ENCODE measurements around the gene NDUFS8. TPM values are rescaled to one million over a fixed set of nuclear protein-coding genes. Genes with fewer than 3 reads are reported as not detected.

NDUFS8 gene
- polyA plus RNA-seq, 2 donors, result 131 to 168 TPM

- 80 to 83% methylated on average over 26 to 27 of the region's 27 CpGs for WGBS, 2 donors
- Histone ChIP-seq H3K9me3 (ENCODE audit: control insufficient read depth in 2 of 2, insufficient read depth in 1 of 2, low read depth in 1 of 2, low read length in 1 of 2) (no peaks in the 10 kb centered on the region), H3K4me1 (ENCODE audit: control insufficient read depth in 2 of 2, insufficient read depth in 2 of 2, low read length in 1 of 2) (peaks cover 11 to 29% of the 10 kb centered on the region in 2 donors), H3K4me3 (ENCODE audit: low read depth in 1 of 2, low read length in 2 of 2) (no peak overlapping the region), H3K27me3 (ENCODE audit: control insufficient read depth in 1 of 2, insufficient read depth in 2 of 2, low read length in 2 of 2) (no peaks in the 10 kb centered on the region), H3K27ac (ENCODE audit: low read depth in 2 of 2, low read length in 1 of 2) (peak overlapping the region; percentile 67 to 78), H3K36me3 (ENCODE audit: control insufficient read depth in 2 of 2, insufficient read depth in 2 of 2, low read length in 1 of 2) (peaks cover 0 to 24% of the 10 kb centered on the region in 2 donors)
Observed at GRCh38 chr11:68036141-68036716, 5.7 kb downstream of the NDUFS8 start.

DNA sequence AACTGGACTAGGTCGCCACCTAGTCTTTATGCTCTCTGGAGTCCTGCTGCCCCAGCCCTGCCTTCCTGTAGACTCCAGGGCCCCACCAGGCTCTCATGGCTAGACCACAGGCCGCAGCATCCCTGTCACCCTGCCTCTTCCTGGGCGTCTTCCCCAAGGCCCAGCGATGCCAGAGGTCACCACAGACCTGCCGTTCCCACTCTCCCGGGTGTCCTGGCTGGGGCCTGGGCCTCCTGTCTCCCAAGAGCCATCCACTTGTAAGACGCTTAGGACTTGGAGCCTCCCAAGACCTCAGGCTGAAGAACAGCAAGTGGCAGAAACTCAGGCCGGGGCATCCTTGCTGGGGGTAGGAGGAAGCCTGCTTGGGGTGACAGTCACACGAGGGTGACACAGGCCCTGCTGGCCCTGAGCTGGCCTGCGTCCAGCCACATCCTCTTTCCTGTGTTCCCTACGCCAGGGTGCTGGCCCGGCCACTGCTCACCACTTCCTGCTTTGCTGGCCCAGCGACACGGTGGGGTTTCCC is 6.3 kb downstream of the NDUFS8 start:
- peaks cover 0 to 27% of the 10 kb centered on the region in 2 donors for H3K36me3 ChIP-seq (ENCODE audit: control insufficient read depth in 2 of 2, insufficient read depth in 2 of 2, low read length in 1 of 2)
- H3K4me1 ChIP-seq (ENCODE audit: control insufficient read depth in 2 of 2, insufficient read depth in 2 of 2, low read length in 1 of 2), result peaks cover 12 to 29% of the 10 kb centered on the region in 2 donors
- no peaks in the 10 kb centered on the region for H3K9me3 ChIP-seq (ENCODE audit: control insufficient read depth in 2 of 2, insufficient read depth in 1 of 2, low read depth in 1 of 2, low read length in 1 of 2)
- H3K27me3 ChIP-seq (ENCODE audit: control insufficient read depth in 1 of 2, insufficient read depth in 2 of 2, low read length in 2 of 2), result no peaks in the 10 kb centered on the region
- WGBS, 2 donors, result 66 to 67% methylated on average over 14 of the region's 14 CpGs
- H3K4me3 ChIP-seq (ENCODE audit: low read depth in 1 of 2, low read length in 2 of 2), result no peak overlapping the region
- peak overlapping the region; percentile 67 to 78 for H3K27ac ChIP-seq (ENCODE audit: low read depth in 2 of 2, low read length in 1 of 2)

DNA sequence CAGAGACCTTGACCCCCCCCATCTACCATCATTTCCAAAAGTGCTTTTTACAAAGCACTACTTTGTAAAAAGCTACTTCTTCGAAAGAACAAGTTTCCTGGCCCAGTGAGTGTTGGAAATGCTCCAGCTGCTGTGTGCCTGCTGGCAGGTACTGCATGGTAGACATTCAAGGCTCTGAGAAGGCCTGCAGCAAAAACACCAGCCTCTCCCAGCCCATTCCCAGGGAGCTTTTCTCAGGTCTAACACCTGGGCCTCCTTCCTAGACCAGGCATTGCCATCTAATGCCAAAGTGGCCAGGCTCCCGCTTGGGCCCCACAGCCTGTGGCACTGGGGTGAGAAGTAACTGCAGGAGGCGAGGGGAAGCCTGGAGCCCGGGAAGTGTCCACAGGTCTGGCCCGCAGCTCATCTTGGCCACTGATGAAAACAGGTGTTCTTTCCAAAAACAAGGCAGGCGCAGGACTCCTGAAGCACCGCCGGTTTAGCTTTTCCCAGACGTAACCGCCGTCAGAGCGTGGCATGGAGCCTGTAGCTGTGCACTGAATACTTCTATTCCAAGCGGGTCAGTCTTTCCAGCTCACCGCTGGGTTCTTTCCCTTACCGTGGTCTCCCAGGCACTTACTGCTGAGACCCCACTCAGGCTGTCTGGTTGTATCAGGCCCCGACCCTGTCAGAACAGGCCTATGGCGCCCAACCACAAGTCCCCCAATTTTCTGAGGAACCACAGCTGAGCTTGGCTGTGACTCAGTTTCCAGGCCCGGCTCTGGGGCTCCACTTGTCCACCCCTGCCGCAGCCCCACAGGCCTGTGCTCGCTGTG is 7.1 kb downstream of the NDUFS8 start:
- Histone ChIP-seq H3K27me3 (ENCODE audit: control insufficient read depth in 1 of 2, insufficient read depth in 2 of 2, low read length in 2 of 2) (no peaks in the 10 kb centered on the region), H3K4me1 (ENCODE audit: control insufficient read depth in 2 of 2, insufficient read depth in 2 of 2, low read length in 1 of 2) (peaks cover 12 to 27% of the 10 kb centered on the region in 2 donors), H3K36me3 (ENCODE audit: control insufficient read depth in 2 of 2, insufficient read depth in 2 of 2, low read length in 1 of 2) (peaks cover 0 to 30% of the 10 kb centered on the region in 2 donors), H3K9me3 (ENCODE audit: control insufficient read depth in 2 of 2, insufficient read depth in 1 of 2, low read depth in 1 of 2, low read length in 1 of 2) (no peaks in the 10 kb centered on the region), H3K4me3 (ENCODE audit: low read depth in 1 of 2, low read length in 2 of 2) (no peak overlapping the region), H3K27ac (ENCODE audit: low read depth in 2 of 2, low read length in 1 of 2) (peak overlapping the region; percentile 67 to 84)
- 72 to 79% methylated on average over 20 of the region's 20 CpGs for WGBS, 2 donors

DNA sequence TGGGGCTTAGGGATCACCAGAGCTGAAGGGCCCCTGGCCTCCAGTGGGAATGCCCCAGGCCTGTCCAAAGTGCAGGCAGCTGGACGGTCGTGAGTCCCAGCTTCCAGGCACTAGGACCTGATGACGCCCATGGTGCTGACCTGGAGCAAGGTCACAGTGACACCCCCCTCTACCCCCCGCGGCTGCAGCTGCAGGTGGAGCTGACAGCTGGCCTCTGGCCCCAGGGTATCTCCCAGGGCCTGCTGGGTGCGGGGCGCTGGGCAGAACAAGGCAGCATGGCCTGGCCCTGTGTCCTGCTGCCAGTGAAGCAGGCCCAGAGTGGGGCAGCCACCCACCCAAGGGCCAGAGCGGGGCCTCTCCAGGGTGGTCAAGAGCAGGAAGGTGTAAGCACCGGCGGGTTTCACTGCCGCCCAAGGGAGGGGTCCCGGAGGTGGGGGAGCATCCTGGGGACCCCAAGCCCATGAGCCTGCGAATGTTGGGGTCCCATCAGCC is 7.8 kb downstream of the NDUFS8 start:
- H3K36me3 ChIP-seq (ENCODE audit: control insufficient read depth in 2 of 2, insufficient read depth in 2 of 2, low read length in 1 of 2), result peaks cover 0 to 25% of the 10 kb centered on the region in 2 donors
- 24 to 30% methylated on average over 13 of the region's 13 CpGs for WGBS, 2 donors
- no peaks in the 10 kb centered on the region for H3K27me3 ChIP-seq (ENCODE audit: control insufficient read depth in 1 of 2, insufficient read depth in 2 of 2, low read length in 2 of 2)
- H3K4me3 ChIP-seq (ENCODE audit: low read depth in 1 of 2, low read length in 2 of 2), result peak overlapping the region; percentile 71 to 72
- H3K4me1 ChIP-seq (ENCODE audit: control insufficient read depth in 2 of 2, insufficient read depth in 2 of 2, low read length in 1 of 2), result peaks cover 12 to 23% of the 10 kb centered on the region in 2 donors
- no peaks in the 10 kb centered on the region for H3K9me3 ChIP-seq (ENCODE audit: control insufficient read depth in 2 of 2, insufficient read depth in 1 of 2, low read depth in 1 of 2, low read length in 1 of 2)
- peak overlapping the region; percentile 83 to 84 for H3K27ac ChIP-seq (ENCODE audit: low read depth in 2 of 2, low read length in 1 of 2)

- 4% methylated on average over 49 to 51 of the region's 51 CpGs for WGBS, 2 donors
- peaks cover 12 to 23% of the 10 kb centered on the region in 2 donors for H3K4me1 ChIP-seq (ENCODE audit: control insufficient read depth in 2 of 2, insufficient read depth in 2 of 2, low read length in 1 of 2)
- peaks cover 0 to 22% of the 10 kb centered on the region in 2 donors for H3K36me3 ChIP-seq (ENCODE audit: control insufficient read depth in 2 of 2, insufficient read depth in 2 of 2, low read length in 1 of 2)
Observed at GRCh38 chr11:68038718-68039525, 8.4 kb downstream of the NDUFS8 start, which contains the start of gene TCIRG1. Gene TCIRG1, plus strand, starts transcription at chr11:68039025. Its CDS starts 2,247 bp downstream, at chr11:68041272.

DNA sequence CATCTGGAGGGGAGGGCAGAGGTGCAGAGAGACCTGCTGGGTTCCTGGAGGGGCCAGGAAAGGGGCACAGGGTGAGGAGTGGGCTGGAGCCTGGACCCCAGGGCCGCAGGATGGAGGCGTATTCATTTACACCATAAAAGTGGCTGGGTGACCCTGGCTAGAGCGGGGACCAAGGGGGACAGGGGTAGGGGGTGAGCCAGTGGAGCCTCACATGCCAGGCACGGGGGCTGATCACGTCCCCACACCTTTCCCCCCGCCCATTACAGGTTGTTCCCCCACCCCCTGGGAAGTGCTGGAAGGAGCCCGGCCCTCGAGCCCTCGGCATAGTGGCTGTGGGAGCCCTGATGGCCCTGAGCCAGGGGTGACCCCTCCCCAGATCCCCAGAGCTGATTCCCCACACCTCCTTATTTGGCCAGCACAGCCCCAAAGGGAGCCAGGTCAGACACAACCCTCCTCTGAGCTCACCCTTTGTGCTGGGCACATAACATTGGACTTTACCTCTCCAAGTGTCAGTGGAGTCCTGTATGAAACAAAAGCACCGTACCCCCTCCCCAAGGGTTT is 9.1 kb downstream of the NDUFS8 start:
- peak overlapping the region; percentile 71 to 72 for H3K4me3 ChIP-seq (ENCODE audit: low read depth in 1 of 2, low read length in 2 of 2)
- peaks cover 12 to 23% of the 10 kb centered on the region in 2 donors for H3K4me1 ChIP-seq (ENCODE audit: control insufficient read depth in 2 of 2, insufficient read depth in 2 of 2, low read length in 1 of 2)
- H3K27me3 ChIP-seq (ENCODE audit: control insufficient read depth in 1 of 2, insufficient read depth in 2 of 2, low read length in 2 of 2), result no peaks in the 10 kb centered on the region
- WGBS, 2 donors, result 18 to 24% methylated on average over 10 of the region's 10 CpGs
- H3K27ac ChIP-seq (ENCODE audit: low read depth in 2 of 2, low read length in 1 of 2), result peak overlapping the region; percentile 83 to 84
- no peaks in the 10 kb centered on the region for H3K9me3 ChIP-seq (ENCODE audit: control insufficient read depth in 2 of 2, insufficient read depth in 1 of 2, low read depth in 1 of 2, low read length in 1 of 2)
- H3K36me3 ChIP-seq (ENCODE audit: control insufficient read depth in 2 of 2, insufficient read depth in 2 of 2, low read length in 1 of 2), result peaks cover 0 to 21% of the 10 kb centered on the region in 2 donors

More at GRCh38 chr11:68038718-68039525, 8.4 kb downstream of the NDUFS8 start, which contains the start of gene TCIRG1:
- Histone ChIP-seq H3K4me3 (ENCODE audit: low read depth in 1 of 2, low read length in 2 of 2) (peak within 1 kb of the TSS; percentile 71 to 72), H3K27me3 (ENCODE audit: control insufficient read depth in 1 of 2, insufficient read depth in 2 of 2, low read length in 2 of 2) (no peaks in the 10 kb centered on the region), H3K27ac (ENCODE audit: low read depth in 2 of 2, low read length in 1 of 2) (peak within 1 kb of the TSS; percentile 83 to 84), H3K9me3 (ENCODE audit: control insufficient read depth in 2 of 2, insufficient read depth in 1 of 2, low read depth in 1 of 2, low read length in 1 of 2) (no peaks in the 10 kb centered on the region)

DNA sequence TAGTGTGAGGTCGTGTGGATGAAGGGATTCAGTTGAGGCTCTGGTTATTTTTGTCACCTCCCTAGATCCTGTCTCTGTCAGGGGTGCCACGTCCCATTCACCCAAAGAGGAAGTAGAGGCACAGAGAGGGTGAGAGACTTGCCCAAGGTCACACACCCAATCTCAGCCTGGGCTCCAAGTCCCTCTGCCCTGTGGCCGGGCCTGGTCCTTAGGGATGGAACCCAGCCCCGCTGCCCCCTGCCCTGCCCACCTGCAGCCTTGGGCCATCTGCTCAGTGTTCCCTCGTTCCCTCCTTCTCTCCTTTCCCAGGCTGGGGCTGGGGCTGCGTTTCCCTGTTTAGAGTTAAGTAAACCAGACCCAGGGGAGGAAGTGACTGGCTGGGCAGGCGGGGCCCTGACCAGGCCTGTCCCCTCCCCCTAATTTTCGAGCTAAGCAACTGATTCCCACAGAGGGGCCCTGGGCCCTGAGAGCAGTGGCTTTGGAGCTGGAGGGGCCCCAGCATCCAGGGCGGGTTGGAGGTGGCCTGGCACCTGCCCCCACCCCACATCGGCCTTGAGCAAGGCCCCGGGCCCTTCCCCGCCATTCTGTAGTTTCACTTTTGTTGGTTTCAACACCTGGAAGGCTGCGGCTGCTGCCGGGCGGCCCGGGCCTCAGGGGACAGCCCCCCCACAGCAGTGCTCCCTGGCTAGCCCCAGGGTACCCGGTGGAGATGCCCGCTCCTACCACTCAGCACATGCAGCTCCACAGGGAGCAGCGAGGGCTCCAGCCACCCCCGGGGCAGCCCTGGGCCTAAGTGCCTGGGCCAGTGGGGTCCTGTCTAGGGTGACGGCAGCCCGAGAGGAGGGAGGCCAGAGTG is 9.8 kb downstream of the NDUFS8 start:
- Histone ChIP-seq H3K27me3 (ENCODE audit: control insufficient read depth in 1 of 2, insufficient read depth in 2 of 2, low read length in 2 of 2) (no peaks in the 10 kb centered on the region), H3K36me3 (ENCODE audit: control insufficient read depth in 2 of 2, insufficient read depth in 2 of 2, low read length in 1 of 2) (peaks cover 0 to 25% of the 10 kb centered on the region in 2 donors), H3K27ac (ENCODE audit: low read depth in 2 of 2, low read length in 1 of 2) (peak overlapping the region; percentile 78 to 82), H3K4me3 (ENCODE audit: low read depth in 1 of 2, low read length in 2 of 2) (peak overlapping the region; percentile 46 to 71), H3K4me1 (ENCODE audit: control insufficient read depth in 2 of 2, insufficient read depth in 2 of 2, low read length in 1 of 2) (peaks cover 12 to 23% of the 10 kb centered on the region in 2 donors), H3K9me3 (ENCODE audit: control insufficient read depth in 2 of 2, insufficient read depth in 1 of 2, low read depth in 1 of 2, low read length in 1 of 2) (no peaks in the 10 kb centered on the region)
- 6 to 16% methylated on average over 22 of the region's 22 CpGs for WGBS, 2 donors

DNA sequence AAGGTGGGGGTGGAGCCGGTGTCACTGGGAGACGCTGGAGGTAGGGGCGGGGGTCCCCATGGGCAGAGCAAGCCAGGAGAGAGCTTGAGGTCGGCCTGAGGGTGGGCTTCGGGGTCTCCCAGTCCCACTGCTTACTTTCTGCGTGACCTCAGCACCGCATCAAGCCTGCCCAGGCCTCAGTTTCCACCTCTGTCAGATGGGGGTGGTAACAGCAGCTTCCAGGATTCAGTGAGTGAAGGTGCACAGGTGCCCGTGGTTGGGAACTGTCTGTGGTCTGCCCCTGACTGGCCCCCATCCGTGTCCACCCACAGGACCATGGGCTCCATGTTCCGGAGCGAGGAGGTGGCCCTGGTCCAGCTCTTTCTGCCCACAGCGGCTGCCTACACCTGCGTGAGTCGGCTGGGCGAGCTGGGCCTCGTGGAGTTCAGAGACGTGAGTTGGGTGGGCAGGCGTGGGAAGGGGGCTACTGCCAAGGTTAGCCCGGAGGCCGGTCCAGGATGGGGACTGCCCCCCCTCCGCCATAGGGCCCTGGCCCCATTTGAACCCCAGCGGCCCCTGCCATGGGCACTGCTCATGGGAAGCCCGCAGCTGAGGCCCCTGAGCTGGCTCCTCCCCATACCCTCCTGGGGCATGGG is 10.6 kb downstream of the NDUFS8 start:
- H3K4me1 ChIP-seq (ENCODE audit: control insufficient read depth in 2 of 2, insufficient read depth in 2 of 2, low read length in 1 of 2), result peaks cover 12 to 23% of the 10 kb centered on the region in 2 donors
- H3K4me3 ChIP-seq (ENCODE audit: low read depth in 1 of 2, low read length in 2 of 2), result peak overlapping the region; percentile 46 to 71

More for the DNA sequence above, 10.6 kb downstream of the NDUFS8 start:
- H3K27me3 ChIP-seq (ENCODE audit: control insufficient read depth in 1 of 2, insufficient read depth in 2 of 2, low read length in 2 of 2), result no peaks in the 10 kb centered on the region
- H3K27ac ChIP-seq (ENCODE audit: low read depth in 2 of 2, low read length in 1 of 2), result peak overlapping the region; percentile 78 to 82
- 68 to 77% methylated on average over 22 to 23 of the region's 23 CpGs for WGBS, 2 donors
- no peaks in the 10 kb centered on the region for H3K9me3 ChIP-seq (ENCODE audit: control insufficient read depth in 2 of 2, insufficient read depth in 1 of 2, low read depth in 1 of 2, low read length in 1 of 2)
- H3K36me3 ChIP-seq (ENCODE audit: control insufficient read depth in 2 of 2, insufficient read depth in 2 of 2, low read length in 1 of 2), result peaks cover 0 to 29% of the 10 kb centered on the region in 2 donors
